Fibroblast of peridontal ligament (primary cell): ENCODE measurements around the gene APOL6.
A peak's percentile ranks its signal among the peaks of the same experiment; 100 is the strongest.
"Not testable (repeated sequence)": the region's sequence is repeated elsewhere in the genome, so short reads cannot be mapped to it uniquely, and the experiment has no call there.

Experiments used
- DNase-seq: peaks from one replicate; pipeline ENCODE4 v3.0.0-alpha.2; 2010; ENCODE audit errors: extremely low read depth

The APOL6 gene

GRCh38 chr22:35617137-35617755 is 31.0 kb upstream of the APOL6 start, which contains the start of gene MB:
TSS of gene MB (minus strand) at chr22:35617329. CDS start at chr22:35617257, 72 bp downstream.
- no peak for DNase-seq

GRCh38 chr22:35618427-35619223 is 29.6 kb upstream of the APOL6 start:
- no peak for DNase-seq

GRCh38 chr22:35619336-35620094 is 28.7 kb upstream of the APOL6 start:
- no peak for DNase-seq

GRCh38 chr22:35620624-35621251 is 27.5 kb upstream of the APOL6 start:
- peak; percentile 41 for DNase-seq

GRCh38 chr22:35621451-35621850 is 26.8 kb upstream of the APOL6 start:
- peak; percentile 47 for DNase-seq

- DNase-seq: no peak
Measured at GRCh38 chr22:35622191-35622913, 25.9 kb upstream of the APOL6 start.

GRCh38 chr22:35623885-35624284 is 24.4 kb upstream of the APOL6 start:
- not testable (repeated sequence) for DNase-seq

GRCh38 chr22:35624547-35624946 is 23.7 kb upstream of the APOL6 start:
- no peak for DNase-seq

- DNase-seq: no peak
Measured at GRCh38 chr22:35625763-35626432, 22.3 kb upstream of the APOL6 start.

GRCh38 chr22:35627267-35628041 is 20.8 kb upstream of the APOL6 start:
- DNase-seq: peak; percentile 94

GRCh38 chr22:35628732-35629131 is 19.5 kb upstream of the APOL6 start:
- no peak for DNase-seq

- peak; percentile 99 for DNase-seq
Measured at GRCh38 chr22:35629406-35630216, 18.6 kb upstream of the APOL6 start.

GRCh38 chr22:35630387-35630793 is 17.9 kb upstream of the APOL6 start:
- peak; percentile 42 for DNase-seq

GRCh38 chr22:35630891-35631290 is 17.4 kb upstream of the APOL6 start:
- no peak for DNase-seq

GRCh38 chr22:35631597-35631996 is 16.6 kb upstream of the APOL6 start:
- no peak for DNase-seq

GRCh38 chr22:35632935-35633334 is 15.3 kb upstream of the APOL6 start:
- no peak for DNase-seq

GRCh38 chr22:35633520-35633919 is 14.7 kb upstream of the APOL6 start:
- no peak for DNase-seq

- no peak for DNase-seq
Measured at GRCh38 chr22:35634015-35634414, 14.2 kb upstream of the APOL6 start.

GRCh38 chr22:35634943-35635540 is 13.2 kb upstream of the APOL6 start:
- DNase-seq: no peak
